Fibroblast of villous mesenchyme (primary cell): ENCODE data around the gene PCDH9. TPM values are rescaled to one million over a fixed set of nuclear protein-coding genes. Genes with fewer than 3 reads are reported as not detected.

Experiments
- DNase-seq: peaks from one replicate; pipeline ENCODE4 v3.0.0-alpha.2; 2010; ENCODE audit warnings: low read depth
- H3K4me3 ChIP-seq: 2 replicates; pipeline ENCODE4 v1.5.1; 2011; ENCODE audit warnings: low read depth, mild to moderate bottlenecking, low read length
- CTCF ChIP-seq: IDR thresholded peaks from 2 replicates; pipeline ENCODE4 v1.5.1; 2012; ENCODE audit warnings: low read depth, mild to moderate bottlenecking, low read length; ENCODE audit not compliant: insufficient read depth
- total RNA-seq: library from RNA; depleted of rRNA; stranded (reverse); fragments of >200 nt; gene quantifications from 2 replicates; pipeline ENCODE4 v1.2.3, GENCODE V29; 2012

The PCDH9 gene
- total RNA-seq, 1 donor: 9.9 TPM

DNA sequence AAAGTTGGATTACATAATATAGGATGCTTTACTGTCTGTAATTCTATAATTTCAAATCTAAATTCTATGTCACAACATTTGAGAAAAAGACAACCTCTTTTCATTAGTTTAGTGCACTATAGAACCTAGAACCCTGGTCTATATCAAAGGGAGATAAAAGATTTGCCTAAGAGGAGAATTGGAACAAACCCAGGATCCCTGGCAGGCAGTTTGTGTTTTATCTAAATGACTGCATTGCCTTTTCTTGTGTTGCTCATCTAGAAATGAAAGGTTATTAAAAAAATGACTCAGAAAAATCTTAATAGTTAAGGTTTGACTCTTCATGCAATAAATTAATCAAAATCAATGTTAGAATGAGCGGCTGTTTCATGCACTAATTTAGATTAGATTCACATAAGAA, 96.7 kb downstream of the PCDH9 start:
- no peak for DNase-seq
- H3K4me3 ChIP-seq: no peak overlapping the region
- no peak for TF ChIP-seq CTCF

GRCh38 chr13:67131393-67131792, 98.7 kb downstream of the PCDH9 start:
- DNase-seq: no peak
- TF ChIP-seq CTCF: no peak
- no peak overlapping the region for H3K4me3 ChIP-seq

- no peak overlapping the region for H3K4me3 ChIP-seq
- no peak for TF ChIP-seq CTCF
- DNase-seq: no peak
Measured at GRCh38 chr13:67130444-67130843, 99.7 kb downstream of the PCDH9 start.

GRCh38 chr13:67128136-67128535, 102.0 kb downstream of the PCDH9 start:
- H3K4me3 ChIP-seq: no peak overlapping the region
- DNase-seq: no peak
- no peak for TF ChIP-seq CTCF

DNA sequence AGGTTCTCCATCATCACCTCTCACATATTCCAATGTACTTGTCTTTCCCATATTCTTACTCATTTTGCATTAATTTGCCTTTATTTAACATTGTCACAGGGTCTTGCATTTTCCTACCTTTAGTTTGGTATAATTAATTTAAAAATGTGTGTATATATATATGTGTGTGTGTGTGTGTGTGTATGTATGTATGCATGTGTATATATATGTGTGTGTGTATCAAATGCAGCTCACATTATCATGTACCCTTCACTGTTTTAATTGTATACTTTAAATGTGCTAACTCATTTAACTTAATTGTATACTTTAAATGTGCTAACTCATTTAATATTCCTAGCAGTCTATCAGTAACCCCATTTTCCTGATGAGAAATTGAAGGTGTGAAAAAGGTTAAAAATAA, 104.5 kb downstream of the PCDH9 start:
- no peak overlapping the region for H3K4me3 ChIP-seq
- no peak for DNase-seq
- no peak for TF ChIP-seq CTCF

- no peak for TF ChIP-seq CTCF
- H3K4me3 ChIP-seq: no peak overlapping the region
- DNase-seq: no peak
Measured at GRCh38 chr13:67123165-67123564, 107.0 kb downstream of the PCDH9 start.

GRCh38 chr13:67122251-67122650, 107.9 kb downstream of the PCDH9 start:
- TF ChIP-seq CTCF: no peak
- DNase-seq: no peak
- no peak overlapping the region for H3K4me3 ChIP-seq
